Skeletal muscle tissue (tissue), 4 donors: Measurements from ENCODE around the gene ETF1. TPM values are rescaled to one million over a fixed set of nuclear protein-coding genes. Genes with fewer than 3 reads are reported as not detected.

Source experiments
- H3K27ac ChIP-seq: one replicate; pipeline ENCODE4 v1.7.0; 2013; ENCODE audit warnings: mild to moderate bottlenecking, low read depth, low read length, inconsistent platforms
- H3K27me3 ChIP-seq, 3 donors: one replicate each; pipeline ENCODE4 v1.7.0; 2013; ENCODE audit warnings: low read length in 3 of 3; ENCODE audit not compliant: control insufficient read depth in 3 of 3, insufficient read depth in 3 of 3
- H3K36me3 ChIP-seq, 3 donors: one replicate each; pipeline ENCODE4 v1.7.0; 2013; ENCODE audit warnings: low read length in 3 of 3; ENCODE audit not compliant: control insufficient read depth in 3 of 3, insufficient read depth in 3 of 3
- H3K4me1 ChIP-seq, 3 donors: one replicate each; pipeline ENCODE4 v1.7.0; 2013; ENCODE audit warnings: low read length in 3 of 3, mild to moderate bottlenecking in 3 of 3; ENCODE audit not compliant: control insufficient read depth in 3 of 3, insufficient read depth in 3 of 3
- H3K4me3 ChIP-seq, 3 donors: one replicate each; pipeline ENCODE4 v1.7.0; 2013; ENCODE audit warnings: low read length in 3 of 3
- H3K9ac ChIP-seq, 3 donors: one replicate each; pipeline ENCODE4 v1.7.0; 2013; ENCODE audit warnings: low read length in 3 of 3, mild to moderate bottlenecking in 3 of 3, moderate library complexity in 2 of 3, low read depth in 1 of 3
- H3K9me3 ChIP-seq, 3 donors: one replicate each; pipeline ENCODE4 v1.7.0; 2013; ENCODE audit warnings: low read length in 3 of 3; ENCODE audit not compliant: control insufficient read depth in 3 of 3
- total RNA-seq: library from RNA; depleted of rRNA; stranded (reverse); fragments of >200 nt; gene quantifications from one replicate; pipeline ENCODE4 v1.2.3, GENCODE V29; 2014
- donor health status: Osteomylitis.

ETF1 gene
- total RNA-seq, 1 donor from 2014 or later = 45.4 TPM

GRCh38 chr5:138466125-138466899 is 76.7 kb downstream of the ETF1 start:
- H3K4me3 ChIP-seq = peak overlapping the region; percentile 86 to 93 (median 90)
- H3K9me3 ChIP-seq = no peaks in the 10 kb centered on the region
- H3K27me3 ChIP-seq = peaks cover 0 to 7% (median 3%) of the 10 kb centered on the region in 3 donors
- peaks cover 31 to 42% (median 41%) of the 10 kb centered on the region in 3 donors for H3K4me1 ChIP-seq
- H3K27ac ChIP-seq = peak overlapping the region; percentile 14
- peak overlapping the region; percentile 72 to 92 (median 78) for H3K9ac ChIP-seq
- H3K36me3 ChIP-seq = peaks cover 7 to 11% (median 11%) of the 10 kb centered on the region in 3 donors

GRCh38 chr5:138465261-138466124 is 77.5 kb downstream of the ETF1 start, which contains the start of gene EGR1:
TSS of gene EGR1 (plus strand) at chr5:138465479. CDS start at chr5:138465762, 283 bp downstream.
- Histone ChIP-seq H3K9ac (peak within 1 kb of the TSS; percentile 92 to 99 (median 92)), H3K27ac (peak within 1 kb of the TSS; percentile 98), H3K9me3 (no peaks in the 10 kb centered on the region), H3K36me3 (peaks cover 7 to 11% (median 11%) of the 10 kb centered on the region in 3 donors), H3K4me3 (peak within 1 kb of the TSS; percentile 87 to 93 (median 90)), H3K27me3 (peaks cover 0 to 7% (median 3%) of the 10 kb centered on the region in 3 donors), H3K4me1 (peaks cover 37 to 50% (median 44%) of the 10 kb centered on the region in 3 donors)

DNA sequence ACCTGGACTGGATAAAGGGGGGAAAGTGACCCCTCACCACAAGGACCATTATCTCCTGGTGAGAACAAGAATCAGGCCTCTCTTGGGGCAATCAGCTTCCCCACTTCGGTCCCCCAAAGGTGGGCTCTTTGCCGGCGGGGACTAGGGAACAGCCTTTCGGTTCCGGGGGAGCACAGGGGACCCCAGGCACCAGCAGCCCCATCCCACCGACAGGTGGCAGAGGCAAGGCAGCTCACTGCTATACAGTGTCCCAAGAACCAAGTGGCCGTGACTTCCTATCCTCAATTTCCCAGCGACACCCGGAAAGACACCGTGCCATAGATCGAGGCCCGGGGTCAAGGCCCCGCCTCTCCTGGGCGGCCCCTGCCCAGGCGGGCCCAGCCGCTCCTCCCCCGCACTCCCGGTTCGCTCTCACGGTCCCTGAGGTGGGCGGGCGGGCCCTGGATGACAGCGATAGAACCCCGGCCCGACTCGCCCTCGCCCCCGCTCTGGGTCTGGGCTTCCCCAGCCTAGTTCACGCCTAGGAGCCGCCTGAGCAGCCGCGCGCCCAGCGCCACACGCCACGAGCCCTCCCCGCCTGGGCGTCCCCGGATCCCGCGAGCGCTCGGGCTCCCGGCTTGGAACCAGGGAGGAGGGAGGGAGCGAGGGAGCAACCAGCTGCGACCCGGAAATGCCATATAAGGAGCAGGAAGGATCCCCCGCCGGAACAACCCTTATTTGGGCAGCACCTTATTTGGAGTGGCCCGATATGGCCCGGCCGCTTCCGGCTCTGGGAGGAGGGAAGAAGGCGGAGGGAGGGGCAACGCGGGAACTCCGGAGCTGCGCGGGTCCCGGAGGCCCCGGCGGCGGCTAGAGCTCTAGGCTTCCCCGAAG is 78.4 kb downstream of the ETF1 start:
- H3K36me3 ChIP-seq = peaks cover 7 to 11% (median 11%) of the 10 kb centered on the region in 3 donors
- peaks cover 0 to 7% (median 3%) of the 10 kb centered on the region in 3 donors for H3K27me3 ChIP-seq
- H3K4me3 ChIP-seq = peak overlapping the region; percentile 87 to 93 (median 90)
- peaks cover 37 to 50% (median 41%) of the 10 kb centered on the region in 3 donors for H3K4me1 ChIP-seq
- no peaks in the 10 kb centered on the region for H3K9me3 ChIP-seq
- H3K9ac ChIP-seq = peak overlapping the region; percentile 92 to 99 (median 92)
- peak overlapping the region; percentile 98 for H3K27ac ChIP-seq

DNA sequence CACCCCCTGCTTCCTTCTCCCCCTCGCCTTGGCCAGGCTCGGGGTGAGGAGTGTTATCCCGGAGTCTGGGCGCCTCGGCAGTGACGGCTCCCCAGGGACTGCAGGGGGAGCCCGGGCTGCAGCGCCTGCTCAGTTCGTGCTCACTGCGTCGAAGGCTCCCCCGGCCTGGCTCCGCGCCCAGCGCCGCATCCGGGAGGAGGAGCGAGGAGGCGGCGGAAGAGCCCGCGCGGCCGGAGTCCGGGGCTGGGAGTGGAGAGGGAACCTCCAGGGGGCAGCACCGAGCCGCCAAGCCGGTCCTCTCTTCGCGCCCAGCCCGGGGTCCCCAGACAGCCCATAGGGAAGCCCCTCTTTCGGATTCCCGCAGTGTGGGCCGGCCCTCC is 79.0 kb downstream of the ETF1 start:
- Histone ChIP-seq H3K27ac (peak overlapping the region; percentile 98), H3K9ac (peak overlapping the region; percentile 92 to 99 (median 92)), H3K36me3 (peaks cover 7 to 11% (median 11%) of the 10 kb centered on the region in 3 donors), H3K4me3 (peak overlapping the region; percentile 87 to 93 (median 90)), H3K27me3 (peaks cover 0 to 7% (median 3%) of the 10 kb centered on the region in 3 donors), H3K9me3 (no peaks in the 10 kb centered on the region), H3K4me1 (peaks cover 37 to 50% (median 45%) of the 10 kb centered on the region in 3 donors)

DNA sequence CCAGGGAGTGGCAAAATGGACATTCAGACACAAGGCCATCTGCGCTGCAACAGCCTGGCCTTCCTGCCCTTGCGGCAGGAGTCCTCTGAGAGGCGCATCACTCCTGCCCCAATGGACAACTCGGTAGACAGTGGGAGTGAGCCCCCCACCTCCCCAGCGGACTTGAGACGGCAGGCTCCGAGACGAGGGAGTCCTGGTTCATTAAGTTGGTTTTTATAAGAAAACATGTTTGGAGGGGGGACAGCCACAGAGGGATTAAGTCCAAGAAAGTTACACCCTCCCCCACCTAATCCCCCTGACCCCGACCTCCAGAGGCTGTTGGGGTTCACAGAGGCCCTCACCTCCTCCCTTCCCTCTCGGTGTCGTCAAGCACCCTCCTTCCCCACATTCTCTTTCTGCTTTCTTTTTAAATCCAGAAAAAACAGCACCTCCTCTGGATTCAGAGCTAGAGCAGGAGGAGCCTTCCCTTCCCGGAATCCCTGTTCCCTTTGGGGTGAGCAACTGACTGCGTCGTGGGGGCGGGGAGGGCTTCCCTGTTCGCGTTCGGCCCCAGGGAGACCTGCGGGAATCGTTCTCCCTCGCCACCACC is 79.5 kb downstream of the ETF1 start:
- H3K4me3 ChIP-seq = peak overlapping the region; percentile 78 to 93 (median 90)
- H3K27ac ChIP-seq = peak overlapping the region; percentile 98
- H3K9ac ChIP-seq = peak overlapping the region; percentile 88 to 99 (median 92)
- H3K9me3 ChIP-seq = no peaks in the 10 kb centered on the region
- peaks cover 7 to 11% (median 11%) of the 10 kb centered on the region in 3 donors for H3K36me3 ChIP-seq
- H3K27me3 ChIP-seq = peaks cover 0 to 7% (median 3%) of the 10 kb centered on the region in 3 donors
- H3K4me1 ChIP-seq = peaks cover 40 to 53% (median 50%) of the 10 kb centered on the region in 3 donors

DNA sequence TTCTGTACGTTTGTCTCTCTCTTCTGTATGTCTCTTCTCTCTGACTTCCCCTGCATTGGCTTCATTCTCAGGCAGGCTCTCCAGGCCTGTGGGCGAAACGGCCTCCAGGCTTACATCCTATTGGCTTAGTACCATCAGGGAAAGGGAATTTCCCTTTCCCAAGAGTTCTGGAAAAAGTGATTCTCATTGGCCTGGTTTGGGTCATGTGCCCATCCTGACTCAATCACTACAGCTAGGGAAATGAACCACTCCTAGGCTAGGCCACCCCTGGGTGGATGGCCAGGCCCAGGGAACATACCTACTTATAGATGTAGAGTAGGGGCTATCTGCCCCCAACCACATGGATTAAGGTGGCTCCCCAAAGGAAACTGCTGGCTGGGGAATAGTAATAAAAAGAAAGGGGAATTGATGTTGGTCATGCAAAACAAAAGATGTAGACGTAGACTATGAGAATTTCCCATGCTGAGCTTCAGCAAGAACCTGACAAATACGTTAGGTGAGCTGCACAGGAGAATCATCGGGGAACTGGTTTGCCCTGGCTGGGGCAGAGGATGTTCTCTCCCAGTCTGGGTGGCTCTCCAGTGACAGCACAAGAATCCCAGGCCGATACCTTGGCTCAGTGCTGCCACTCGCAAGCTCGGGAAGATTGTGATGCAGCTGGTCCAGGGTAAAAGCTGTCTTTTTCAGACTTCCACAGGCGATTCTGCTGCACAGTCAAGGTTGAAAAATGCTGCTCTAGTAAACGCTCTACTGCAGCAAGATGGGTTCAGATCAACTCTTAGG is 81.5 kb downstream of the ETF1 start:
- Histone ChIP-seq H3K9ac (no peak overlapping the region), H3K9me3 (no peaks in the 10 kb centered on the region), H3K4me1 (peaks cover 28 to 39% (median 39%) of the 10 kb centered on the region in 3 donors), H3K4me3 (no peak overlapping the region), H3K36me3 (peaks cover 0 to 2% (median 0%) of the 10 kb centered on the region in 3 donors), H3K27ac (no peak overlapping the region), H3K27me3 (peaks cover 0 to 5% (median 3%) of the 10 kb centered on the region in 3 donors)

DNA sequence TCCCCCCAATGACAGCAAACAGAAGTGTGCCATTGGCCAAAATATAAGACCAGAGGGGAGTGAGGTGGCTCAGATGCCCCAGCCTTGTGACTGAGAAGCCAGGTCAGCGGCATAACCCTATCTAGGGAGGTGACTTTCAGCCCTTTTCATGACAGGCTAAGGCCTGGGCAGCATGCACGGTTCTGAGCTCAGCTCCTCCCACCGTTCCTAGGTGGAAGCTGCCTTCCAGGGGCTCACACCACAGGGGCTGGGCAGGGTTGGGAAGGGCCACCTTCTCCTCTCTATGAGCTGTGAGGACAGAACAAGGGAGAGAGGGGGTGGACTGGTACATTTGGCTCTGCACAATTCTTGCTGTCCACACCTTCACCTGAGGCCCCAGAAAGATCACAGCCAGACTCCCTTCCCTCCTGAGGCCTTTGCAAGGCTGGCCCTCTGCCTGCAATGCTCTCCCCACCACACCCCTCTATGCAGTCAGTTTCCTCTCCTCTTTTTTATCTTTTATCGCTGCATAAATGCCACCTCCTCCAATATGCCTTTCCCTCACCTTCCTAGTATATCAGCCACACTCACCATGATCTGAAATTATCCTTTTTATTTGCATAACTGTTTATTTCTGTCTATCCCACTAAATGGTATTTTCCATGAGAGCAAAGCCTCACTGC is 82.9 kb downstream of the ETF1 start:
- Histone ChIP-seq H3K9ac (no peak overlapping the region), H3K27me3 (no peaks in the 10 kb centered on the region), H3K9me3 (no peaks in the 10 kb centered on the region), H3K4me1 (peaks cover 21 to 30% (median 29%) of the 10 kb centered on the region in 3 donors), H3K4me3 (no peak overlapping the region), H3K36me3 (no peaks in the 10 kb centered on the region), H3K27ac (no peak overlapping the region)

- no peak overlapping the region for H3K4me3 ChIP-seq
- H3K27me3 ChIP-seq = peaks cover 0 to 3% (median 0%) of the 10 kb centered on the region in 3 donors
- no peak overlapping the region for H3K9ac ChIP-seq
- peaks cover 21 to 29% (median 28%) of the 10 kb centered on the region in 3 donors for H3K4me1 ChIP-seq
- H3K9me3 ChIP-seq = no peaks in the 10 kb centered on the region
- H3K27ac ChIP-seq = no peak overlapping the region
- no peaks in the 10 kb centered on the region for H3K36me3 ChIP-seq
Observed at GRCh38 chr5:138459311-138459933, 83.6 kb downstream of the ETF1 start.
